ELR (cell line): Measurements from ENCODE around the gene CFAP74.

Experiments
- DNase-seq: peaks from one replicate; pipeline ENCODE4 v3.0.0-alpha.2; 2015; ENCODE audit warnings: low read depth

CFAP74 gene

GRCh38 chr1:2039251-2039650 is 35.7 kb upstream of the CFAP74 start:
- no peak for DNase-seq

- no peak for DNase-seq
Measured at GRCh38 chr1:2038229-2038628, 34.6 kb upstream of the CFAP74 start.

GRCh38 chr1:2037314-2037979 is 33.9 kb upstream of the CFAP74 start:
- DNase-seq: no peak

GRCh38 chr1:2036287-2036686 is 32.7 kb upstream of the CFAP74 start:
- DNase-seq: no peak

- DNase-seq: no peak
Measured at GRCh38 chr1:2033165-2033564, 29.6 kb upstream of the CFAP74 start.

- no peak for DNase-seq
Measured at GRCh38 chr1:2032737-2033136, 29.2 kb upstream of the CFAP74 start.

GRCh38 chr1:2031546-2032540 is 28.3 kb upstream of the CFAP74 start:
- DNase-seq: no peak

GRCh38 chr1:2030076-2030871 is 26.7 kb upstream of the CFAP74 start:
- no peak for DNase-seq

GRCh38 chr1:2029561-2029960 is 26.0 kb upstream of the CFAP74 start:
- DNase-seq: no peak

- DNase-seq: no peak
Measured at GRCh38 chr1:2028870-2029560, 25.4 kb upstream of the CFAP74 start.

GRCh38 chr1:2027961-2028583 is 24.5 kb upstream of the CFAP74 start:
- no peak for DNase-seq

- no peak for DNase-seq
Measured at GRCh38 chr1:2025491-2025981, 21.9 kb upstream of the CFAP74 start.

- no peak for DNase-seq
Measured at GRCh38 chr1:2024887-2025286, 21.3 kb upstream of the CFAP74 start.

- DNase-seq: no peak
Measured at GRCh38 chr1:2024451-2024850, 20.9 kb upstream of the CFAP74 start.

- DNase-seq: no peak
Measured at GRCh38 chr1:2023187-2023586, 19.6 kb upstream of the CFAP74 start.

GRCh38 chr1:2022063-2022770 is 18.6 kb upstream of the CFAP74 start:
- DNase-seq: no peak

- DNase-seq: no peak
Measured at GRCh38 chr1:2021550-2021949, 18.0 kb upstream of the CFAP74 start.

GRCh38 chr1:2020310-2020655 is 16.7 kb upstream of the CFAP74 start:
- no peak for DNase-seq

GRCh38 chr1:2019571-2020309 is 16.2 kb upstream of the CFAP74 start:
- DNase-seq: no peak

GRCh38 chr1:2019172-2019543 is 15.6 kb upstream of the CFAP74 start, which contains the start of gene GABRD:
TSS of gene GABRD (plus strand) at chr1:2019345. CDS start at chr1:2019424, 79 bp downstream.
- DNase-seq: no peak
